MM.1S (cell line): Measurements from ENCODE around the gene HDAC5.

Experiments
- DNase-seq: peaks from one replicate; pipeline ENCODE4 v3.0.0-alpha.2; 2015
- H2AFZ ChIP-seq: fragments of 300-600 bp; sonication (generic); 2 replicates; pipeline ENCODE4 v1.6.0; 2016; ENCODE audit warnings: antibody characterized with exemption, low read length
- H3F3A ChIP-seq: fragments of 300-600 bp; sonication (generic); 2 replicates; pipeline ENCODE4 v1.6.1; 2016; ENCODE audit warnings: mild to moderate bottlenecking, antibody characterized with exemption, low read length, moderate library complexity, mixed read lengths; ENCODE audit not compliant: insufficient read depth
- H3K27ac ChIP-seq: fragments of 300-600 bp; sonication (generic); 2 replicates; pipeline ENCODE4 v1.5.1; 2016; ENCODE audit warnings: mild to moderate bottlenecking, low read length
- H3K27me3 ChIP-seq: fragments of 300-600 bp; sonication (generic); replicated peaks from 2 replicates; pipeline ENCODE4 v1.6.0; 2016; ENCODE audit warnings: low read length; ENCODE audit not compliant: insufficient read depth
- H3K36me3 ChIP-seq: fragments of 300-600 bp; sonication (generic); replicated peaks from 2 replicates; pipeline ENCODE4 v1.6.1; 2016; ENCODE audit warnings: mild to moderate bottlenecking, low read length, mixed read lengths; ENCODE audit not compliant: insufficient read depth
- H3K4me1 ChIP-seq: fragments of 300-600 bp; sonication (generic); 2 replicates; pipeline ENCODE4 v1.6.1; 2016; ENCODE audit warnings: low read length, mixed read lengths
- H3K4me2 ChIP-seq: fragments of 300-600 bp; sonication (generic); 2 replicates; pipeline ENCODE4 v1.6.0; 2016; ENCODE audit warnings: low read depth, low read length
- H3K4me3 ChIP-seq: fragments of 300-600 bp; sonication (generic); 2 replicates; pipeline ENCODE4 v1.5.1; 2016; ENCODE audit warnings: low read length, mixed read lengths
- H3K79me2 ChIP-seq: fragments of 300-600 bp; sonication (generic); 2 replicates; pipeline ENCODE4 v1.6.1; 2016; ENCODE audit warnings: mixed run types, low read length, mixed read lengths
- H3K9ac ChIP-seq: fragments of 300-600 bp; sonication (generic); 2 replicates; pipeline ENCODE4 v1.6.1; 2016; ENCODE audit warnings: low read length, mixed read lengths
- H3K9me2 ChIP-seq: fragments of 300-600 bp; sonication (generic); replicated peaks from 2 replicates; pipeline ENCODE4 v1.6.1; 2016; ENCODE audit warnings: mild to moderate bottlenecking, low read length, mixed read lengths; ENCODE audit not compliant: insufficient read depth
- H3K9me3 ChIP-seq: fragments of 300-600 bp; sonication (generic); replicated peaks from 2 replicates; pipeline ENCODE4 v1.6.1; 2016; ENCODE audit warnings: mild to moderate bottlenecking, low read length, mixed read lengths; ENCODE audit not compliant: insufficient read depth
- H4K20me1 ChIP-seq: fragments of 300-600 bp; sonication (generic); 2 replicates; pipeline ENCODE4 v1.6.1; 2016; ENCODE audit warnings: mild to moderate bottlenecking, low read length, moderate library complexity, mixed read lengths; ENCODE audit not compliant: insufficient read depth
- CTCF ChIP-seq: fragments of 300-600 bp; sonication (generic); IDR thresholded peaks from 2 replicates; pipeline ENCODE4 v1.5.1; 2016; ENCODE audit warnings: antibody characterized with exemption, low read length, mixed read lengths
- EZH2 ChIP-seq: fragments of 300-600 bp; sonication (generic); optimal IDR thresholded peaks from 2 replicates; pipeline ENCODE3; 2017; ENCODE audit warnings: low read depth, mild to moderate bottlenecking, antibody characterized with exemption, low read length, mixed read lengths
- EZH2phosphoT487 ChIP-seq: fragments of 300-600 bp; sonication (generic); IDR thresholded peaks from 2 replicates; pipeline ENCODE4 v1.6.1; 2018; ENCODE audit warnings: antibody characterized with exemption, low read length

Gene HDAC5

GRCh38 chr17:44119798-44120197, 3.6 kb downstream of the HDAC5 start:
- Histone ChIP-seq H3K9me3 (no peaks in the 10 kb centered on the region), H3K4me1 (peaks cover 13% of the 10 kb centered on the region; the same call in 1 of the 2 replicates), H3K36me3 (no peaks in the 10 kb centered on the region), H3K4me3 (no peak overlapping the region), H3K27me3 (no peaks in the 10 kb centered on the region), H4K20me1 (no peaks in the 10 kb centered on the region; the same call in 1 of the 2 replicates), H3K9ac (no peak overlapping the region), H3K4me2 (no peak overlapping the region), H3K79me2 (peaks cover 75% of the 10 kb centered on the region), H3K27ac (no peak overlapping the region), H3F3A (no peaks in the 10 kb centered on the region), H2AFZ (no peak overlapping the region), H3K9me2 (no peaks in the 10 kb centered on the region)
- no peak for DNase-seq
- TF ChIP-seq EZH2 (no peak), EZH2phosphoT487 (no peak), CTCF (no peak)

- H3K27me3 ChIP-seq = no peaks in the 10 kb centered on the region
- no peak overlapping the region for H3K4me2 ChIP-seq
- no peak overlapping the region for H3K9ac ChIP-seq
- no peaks in the 10 kb centered on the region; the same call in 1 of the 2 replicates for H4K20me1 ChIP-seq
- H3K4me3 ChIP-seq = no peak overlapping the region
- peaks cover 10% of the 10 kb centered on the region; the same call in 1 of the 2 replicates for H3K4me1 ChIP-seq
- no peaks in the 10 kb centered on the region for H3K9me3 ChIP-seq
- H3K27ac ChIP-seq = no peak overlapping the region
- peaks cover 80% of the 10 kb centered on the region for H3K79me2 ChIP-seq
- H3K36me3 ChIP-seq = no peaks in the 10 kb centered on the region
- H3K9me2 ChIP-seq = no peaks in the 10 kb centered on the region
- no peaks in the 10 kb centered on the region for H3F3A ChIP-seq
- no peak for TF ChIP-seq CTCF
- no peak for DNase-seq
- no peak overlapping the region for H2AFZ ChIP-seq
Measured at GRCh38 chr17:44119062-44119461, 4.4 kb downstream of the HDAC5 start.

DNA sequence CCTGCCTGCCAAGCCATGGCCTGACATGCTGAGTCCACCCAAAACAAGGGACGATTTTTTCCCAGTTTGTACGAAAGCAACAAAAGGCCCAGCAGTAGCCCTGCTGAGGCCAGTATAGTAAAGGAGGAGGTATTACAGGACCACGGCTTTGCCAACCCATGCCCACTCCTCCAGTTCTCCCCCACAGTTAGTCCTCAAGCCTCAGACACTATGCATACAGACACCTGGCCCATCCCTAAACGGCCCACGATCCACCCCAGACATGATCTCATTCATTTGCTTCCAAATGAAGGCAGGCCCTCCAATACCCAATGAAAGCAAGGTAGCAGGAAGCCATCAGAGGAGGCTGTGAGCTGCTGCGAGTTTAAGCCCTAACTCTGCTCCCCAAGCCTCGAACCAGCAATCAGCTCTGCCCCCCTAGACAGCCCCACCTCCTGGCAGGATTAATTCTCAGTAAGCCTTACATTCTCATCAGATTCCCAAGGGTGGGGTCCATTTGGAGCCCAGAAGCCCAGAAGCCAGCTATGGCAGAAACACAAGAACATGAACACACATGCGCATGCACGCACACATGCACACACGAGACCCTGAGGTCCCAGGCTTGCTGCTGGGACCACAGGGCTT, 4.9 kb downstream of the HDAC5 start:
- Histone ChIP-seq H3K4me2 (no peak overlapping the region), H3F3A (no peaks in the 10 kb centered on the region), H4K20me1 (no peaks in the 10 kb centered on the region; the same call in 1 of the 2 replicates), H3K27me3 (no peaks in the 10 kb centered on the region), H3K27ac (no peak overlapping the region), H3K36me3 (no peaks in the 10 kb centered on the region), H3K9ac (no peak overlapping the region), H3K79me2 (peaks cover 85% of the 10 kb centered on the region), H3K9me3 (no peaks in the 10 kb centered on the region), H3K9me2 (no peaks in the 10 kb centered on the region), H2AFZ (no peak overlapping the region), H3K4me3 (no peak overlapping the region), H3K4me1 (peaks cover 10% of the 10 kb centered on the region; the same call in 1 of the 2 replicates)
- no peak for DNase-seq
- TF ChIP-seq EZH2 = no peak
- TF ChIP-seq EZH2phosphoT487 = no peak
- TF ChIP-seq CTCF = no peak
